Gastroesophageal sphincter (tissue), 4 donors: ENCODE results near the gene KMT2B. TPM values are rescaled to one million over a fixed set of nuclear protein-coding genes. Genes with fewer than 3 reads are reported as not detected.

Experiments used
- ATAC-seq: fragments of 150-250 bp; one replicate; pipeline ENCODE4 v1.9.1; 2016; ENCODE audit warnings: mild to moderate bottlenecking, moderate library complexity
- H3K27ac ChIP-seq, 4 donors: fragments of 200-600 bp; sonication (generic) in 3 of 4; 1 replicate in 3 of 4; 2 replicates in 1 of 4; pipeline ENCODE4 v1.5.1; 2016 to 2019
- H3K27me3 ChIP-seq: fragments of 200-600 bp; sonication (generic); one replicate; pipeline ENCODE4 v1.5.1; 2019
- H3K36me3 ChIP-seq, 2 donors: fragments of 200-600 bp; sonication (generic); one replicate each; pipeline ENCODE4 v1.5.1; 2019; ENCODE audit warnings: control low read depth in 1 of 2
- H3K4me1 ChIP-seq, 3 donors: fragments of 200-600 bp; sonication (generic); 1 replicate in 2 of 3; 2 replicates in 1 of 3; pipeline ENCODE4 v1.5.1; 2016 to 2019; ENCODE audit warnings: control low read depth in 2 of 3
- H3K4me3 ChIP-seq, 2 donors: fragments of 200-600 bp; sonication (generic); one replicate each; pipeline ENCODE4 v1.5.1; 2019; ENCODE audit warnings: mild to moderate bottlenecking in 1 of 2, moderate library complexity in 1 of 2
- H3K9me3 ChIP-seq, 3 donors: fragments of 200-600 bp; sonication (generic); one replicate each; pipeline ENCODE4 v1.5.1; 2017 to 2019; ENCODE audit warnings: control low read depth in 2 of 3
- CTCF ChIP-seq, 4 experiments: fragments of 200-600 bp in 2 of 4; fragments of 450-650 bp in 2 of 4; sonication (generic) in 1 of 4; IDR thresholded peaks; one replicate each; pipeline ENCODE4 v1.5.1; 2017 to 2019; ENCODE audit warnings: antibody characterized with exemption in 4 of 4, mild to moderate bottlenecking in 2 of 4, moderate library complexity in 2 of 4
- EP300 ChIP-seq: sonication (generic); formaldehyde crosslinking; IDR thresholded peaks from one replicate; pipeline ENCODE4 v1.6.1; 2017; ENCODE audit warnings: antibody characterized with exemption, mild to moderate bottlenecking
- POLR2A ChIP-seq, 2 donors: fragments of 450-650 bp; IDR thresholded peaks; one replicate each; pipeline ENCODE4 v1.6.1; 2017; ENCODE audit warnings: antibody characterized with exemption in 2 of 2, mild to moderate bottlenecking in 2 of 2, moderate library complexity in 1 of 2
- POLR2AphosphoS5 ChIP-seq: sonication (generic); formaldehyde crosslinking; IDR thresholded peaks from one replicate; pipeline ENCODE4 v1.6.1; 2017; ENCODE audit warnings: antibody characterized with exemption
- WGBS, 2 donors: methylation state at CpG; one replicate each; pipeline ENCODE4 v1.1.5; 2018; ENCODE audit warnings: low coverage in 1 of 2; 5-methylcytosine and 5-hydroxymethylcytosine counted together
- total RNA-seq, 4 donors: library from RNA; depleted of rRNA; stranded (reverse); fragments of >200 nt; gene quantifications; one replicate each; pipeline ENCODE4 v1.1.0, GENCODE V29; 2016

KMT2B gene
- total RNA-seq, 4 donors from 2014 or later, result 7.7 to 27.0 (median 17.5) TPM

DNA sequence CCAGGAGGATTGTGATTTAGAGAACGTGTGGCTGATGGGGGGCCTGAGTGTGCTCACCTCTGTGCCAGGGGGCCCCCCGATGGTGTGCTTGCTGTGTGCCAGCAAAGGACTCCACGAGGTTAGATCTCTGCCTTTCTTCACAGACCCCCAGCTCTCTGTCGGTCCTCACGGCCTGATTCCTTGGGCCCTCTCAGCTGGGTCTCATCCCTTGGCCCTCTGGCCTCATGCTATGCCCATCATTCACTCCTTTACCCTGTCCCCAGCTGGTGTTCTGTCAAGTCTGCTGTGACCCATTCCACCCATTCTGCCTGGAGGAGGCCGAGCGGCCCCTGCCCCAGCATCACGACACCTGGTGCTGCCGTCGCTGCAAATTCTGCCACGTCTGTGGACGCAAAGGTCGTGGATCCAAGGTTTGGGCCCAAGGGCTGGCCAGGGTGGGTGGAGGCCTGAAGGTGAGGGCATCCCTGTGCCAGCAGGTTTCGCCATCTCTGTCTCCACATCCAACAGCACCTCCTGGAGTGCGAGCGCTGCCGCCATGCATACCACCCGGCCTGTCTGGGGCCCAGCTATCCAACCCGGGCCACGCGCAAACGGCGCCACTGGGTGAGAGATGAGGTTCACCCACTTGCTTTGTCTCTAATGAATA is 7.5 kb downstream of the KMT2B start:
- Histone ChIP-seq H3K4me3 (no peak overlapping the region), H3K27me3 (no peaks in the 10 kb centered on the region), H3K36me3 (peaks cover 0 to 100% of the 10 kb centered on the region in 2 donors), H3K27ac (no peak overlapping the region), H3K4me1 (peaks cover 0 to 25% (median 0%) of the 10 kb centered on the region in 3 donors), H3K9me3 (no peaks in the 10 kb centered on the region)
- 83 to 91% methylated on average over 2 to 6 of the region's 23 CpGs for WGBS, 2 donors
- no peak for ATAC-seq
- TF ChIP-seq POLR2AphosphoS5, result no peak
- TF ChIP-seq EP300, result no peak
- no peak for TF ChIP-seq POLR2A (IDR thresholded peaks at IDR 0.05)
- no peak for TF ChIP-seq CTCF (IDR thresholded peaks at IDR 0.05)

GRCh38 chr19:35727053-35727955 is 9.5 kb downstream of the KMT2B start:
- Histone ChIP-seq H3K4me1 (peaks cover 0 to 7% (median 0%) of the 10 kb centered on the region in 3 donors), H3K9me3 (no peaks in the 10 kb centered on the region), H3K27ac (no peak overlapping the region), H3K4me3 (no peak overlapping the region), H3K27me3 (no peaks in the 10 kb centered on the region), H3K36me3 (peaks cover 0 to 100% of the 10 kb centered on the region in 2 donors)
- ATAC-seq, result no peak
- 90% methylated on average over 4 of the region's 25 CpGs; no CpG with 5 or more reads in 1 of the 2 donors for whole genome bisulfite sequencing, 2 donors
- TF ChIP-seq POLR2A (IDR thresholded peaks at IDR 0.05), result no peak
- no peak for TF ChIP-seq POLR2AphosphoS5
- TF ChIP-seq CTCF (IDR thresholded peaks at IDR 0.05), result no peak
- no peak for TF ChIP-seq EP300

DNA sequence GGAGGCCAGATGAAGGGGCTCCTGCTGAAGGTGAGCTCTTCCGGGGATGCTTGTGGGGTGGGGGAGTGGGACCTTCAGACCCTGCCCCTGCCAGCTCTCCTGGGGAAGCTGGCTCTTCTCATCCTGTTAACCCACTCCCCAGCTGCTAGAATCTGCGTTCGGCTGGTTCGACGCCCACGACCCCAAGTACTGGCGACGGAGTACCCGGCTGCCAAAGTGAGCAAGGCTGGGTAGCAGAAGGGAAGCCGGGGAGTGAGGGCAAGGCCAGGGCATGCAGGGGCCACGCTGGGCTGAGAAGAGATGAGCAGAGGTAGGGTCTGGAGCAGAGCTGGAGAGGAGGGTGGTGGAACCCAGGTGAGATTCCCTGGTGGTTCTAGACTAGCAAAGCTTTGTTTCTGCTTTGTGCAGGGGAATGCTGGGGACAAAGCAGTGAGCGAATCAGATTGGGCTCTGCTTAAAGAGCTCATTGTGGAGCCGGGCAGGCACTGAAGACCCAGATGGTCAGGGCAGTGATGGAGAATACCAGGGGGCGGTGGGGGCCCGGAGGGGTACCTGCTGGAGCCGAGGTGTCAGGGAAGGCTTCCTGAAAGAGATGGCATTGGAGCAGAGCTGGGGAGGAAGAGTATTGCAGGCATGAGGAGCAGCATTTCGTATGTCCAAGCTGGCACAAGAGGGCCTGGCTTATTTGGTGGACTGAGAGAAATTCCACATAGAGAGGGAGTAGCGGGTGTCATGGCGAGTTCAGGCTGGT is 10.3 kb downstream of the KMT2B start:
- Histone ChIP-seq H3K27ac (no peak overlapping the region), H3K4me3 (no peak overlapping the region), H3K36me3 (peaks cover 0 to 100% of the 10 kb centered on the region in 2 donors), H3K4me1 (no peaks in the 10 kb centered on the region), H3K27me3 (no peaks in the 10 kb centered on the region), H3K9me3 (no peaks in the 10 kb centered on the region)
- 80 to 86% methylated on average over 8 of the region's 19 CpGs for WGBS, 2 donors
- no peak for ATAC-seq
- no peak for TF ChIP-seq POLR2AphosphoS5

DNA sequence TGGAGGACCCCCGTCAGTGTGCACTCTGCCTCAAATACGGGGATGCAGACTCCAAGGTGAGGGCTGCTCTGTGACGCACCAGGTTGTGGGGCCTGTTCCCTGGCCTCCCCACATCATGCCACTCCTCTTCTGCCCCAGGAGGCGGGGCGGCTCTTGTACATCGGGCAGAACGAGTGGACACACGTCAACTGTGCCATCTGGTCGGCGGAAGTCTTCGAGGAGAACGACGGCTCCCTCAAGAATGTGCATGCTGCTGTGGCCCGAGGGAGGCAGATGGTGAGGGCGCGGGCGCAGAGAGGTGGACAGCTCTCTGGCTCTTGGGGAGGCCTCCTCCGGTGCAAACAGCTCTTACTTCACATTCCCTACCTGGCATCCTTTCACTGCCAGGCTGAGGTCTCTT is 11.2 kb downstream of the KMT2B start:
- H3K4me1 ChIP-seq, result no peaks in the 10 kb centered on the region
- H3K27me3 ChIP-seq, result no peaks in the 10 kb centered on the region
- H3K4me3 ChIP-seq, result no peak overlapping the region
- 72 to 80% methylated on average over 2 to 14 of the region's 18 CpGs for WGBS, 2 donors
- TF ChIP-seq CTCF (IDR thresholded peaks at IDR 0.05) (no peak), POLR2A (IDR thresholded peaks at IDR 0.05) (no peak), POLR2AphosphoS5 (no peak), EP300 (no peak)
- no peak overlapping the region for H3K27ac ChIP-seq
- peaks cover 0 to 100% of the 10 kb centered on the region in 2 donors for H3K36me3 ChIP-seq
- ATAC-seq, result no peak
- no peaks in the 10 kb centered on the region for H3K9me3 ChIP-seq

DNA sequence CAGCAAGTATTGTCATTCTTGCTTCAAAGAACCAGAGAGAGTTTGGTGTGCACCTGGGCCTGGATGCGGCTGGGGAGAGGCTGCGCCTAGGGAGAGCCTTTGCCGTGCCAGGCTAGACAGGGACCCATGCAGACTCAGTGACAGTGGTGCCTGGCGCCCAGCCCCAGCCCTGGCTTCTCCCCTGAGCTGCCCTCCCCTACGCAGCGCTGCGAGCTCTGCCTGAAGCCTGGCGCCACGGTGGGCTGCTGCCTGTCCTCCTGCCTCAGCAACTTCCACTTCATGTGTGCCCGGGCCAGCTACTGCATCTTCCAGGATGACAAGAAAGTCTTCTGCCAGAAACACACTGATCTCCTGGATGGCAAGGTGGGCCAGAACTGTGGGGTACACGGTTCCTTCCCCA is 12.0 kb downstream of the KMT2B start:
- TF ChIP-seq POLR2AphosphoS5 (no peak), EP300 (no peak), CTCF (IDR thresholded peaks at IDR 0.05) (no peak), POLR2A (IDR thresholded peaks at IDR 0.05) (no peak)
- H3K27ac ChIP-seq, result no peak overlapping the region
- H3K27me3 ChIP-seq, result no peaks in the 10 kb centered on the region
- H3K4me1 ChIP-seq, result no peaks in the 10 kb centered on the region
- WGBS, 2 donors, result 71 to 77% methylated on average over 1 to 5 of the region's 11 CpGs
- ATAC-seq, result no peak
- H3K4me3 ChIP-seq, result no peak overlapping the region
- H3K36me3 ChIP-seq, result peaks cover 0 to 100% of the 10 kb centered on the region in 2 donors
- H3K9me3 ChIP-seq, result no peaks in the 10 kb centered on the region
